Measurements from ENCODE around the gene ZFYVE28.

- TF ChIP-seq, protein P1, sequence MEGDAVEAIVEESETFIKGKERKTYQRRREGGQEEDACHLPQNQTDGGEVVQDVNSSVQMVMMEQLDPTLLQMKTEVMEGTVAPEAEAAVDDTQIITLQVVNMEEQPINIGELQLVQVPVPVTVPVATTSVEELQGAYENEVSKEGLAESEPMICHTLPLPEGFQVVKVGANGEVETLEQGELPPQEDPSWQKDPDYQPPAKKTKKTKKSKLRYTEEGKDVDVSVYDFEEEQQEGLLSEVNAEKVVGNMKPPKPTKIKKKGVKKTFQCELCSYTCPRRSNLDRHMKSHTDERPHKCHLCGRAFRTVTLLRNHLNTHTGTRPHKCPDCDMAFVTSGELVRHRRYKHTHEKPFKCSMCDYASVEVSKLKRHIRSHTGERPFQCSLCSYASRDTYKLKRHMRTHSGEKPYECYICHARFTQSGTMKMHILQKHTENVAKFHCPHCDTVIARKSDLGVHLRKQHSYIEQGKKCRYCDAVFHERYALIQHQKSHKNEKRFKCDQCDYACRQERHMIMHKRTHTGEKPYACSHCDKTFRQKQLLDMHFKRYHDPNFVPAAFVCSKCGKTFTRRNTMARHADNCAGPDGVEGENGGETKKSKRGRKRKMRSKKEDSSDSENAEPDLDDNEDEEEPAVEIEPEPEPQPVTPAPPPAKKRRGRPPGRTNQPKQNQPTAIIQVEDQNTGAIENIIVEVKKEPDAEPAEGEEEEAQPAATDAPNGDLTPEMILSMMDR (IDR thresholded peaks at IDR 0.05; ENCODE audit: control extremely low read depth in 1 of 3, insufficient read depth in 1 of 3, low read depth in 1 of 3, low read length in 3 of 3): no peak
- no peak for TF ChIP-seq GABPA (IDR thresholded peaks at IDR 0.05; ENCODE audit: borderline replicate concordance, insufficient read depth, low read length)
- TF ChIP-seq POLR2AphosphoS5 (IDR thresholded peaks at IDR 0.05; ENCODE audit: low read depth, low read length): no peak
- TF ChIP-seq RNF2 (IDR thresholded peaks at IDR 0.05; ENCODE audit: borderline replicate concordance, low read depth, low read length, missing control alignments, poor library complexity, severe bottlenecking): no peak
Measured at GRCh38 chr4:2291705-2292645, 126.5 kb downstream of the ZFYVE28 start.

Data from H1 (cell line).